ENCODE measurements around the gene MRPS18A.

Gene MRPS18A

DNA sequence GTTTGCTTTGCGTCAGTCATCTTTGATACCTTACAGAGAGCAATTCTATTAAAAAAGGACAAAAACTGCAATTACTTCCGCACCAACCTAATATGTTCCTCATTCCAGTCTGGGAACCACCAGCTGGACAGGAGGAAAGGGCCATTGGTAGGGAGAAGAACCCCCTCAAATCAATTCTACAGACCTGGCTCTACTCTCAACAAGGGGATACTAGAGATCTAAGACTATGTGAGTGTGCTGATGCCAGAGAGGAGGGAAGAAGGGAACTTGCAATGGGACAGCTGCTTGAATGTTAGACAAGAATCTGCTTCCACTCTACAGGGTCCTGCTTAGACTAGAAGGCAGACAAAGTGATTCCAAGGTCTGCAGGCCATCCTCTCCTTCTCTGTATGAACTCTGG lies 13.3 kb downstream of the MRPS18A start:
- H3K4me3 ChIP-seq (ENCODE audit: low read length): no peak overlapping the region
- no peak overlapping the region for H3K9ac ChIP-seq (ENCODE audit: low read depth, low read length)
- H3K4me2 ChIP-seq (ENCODE audit: low read length): no peak overlapping the region

DNA sequence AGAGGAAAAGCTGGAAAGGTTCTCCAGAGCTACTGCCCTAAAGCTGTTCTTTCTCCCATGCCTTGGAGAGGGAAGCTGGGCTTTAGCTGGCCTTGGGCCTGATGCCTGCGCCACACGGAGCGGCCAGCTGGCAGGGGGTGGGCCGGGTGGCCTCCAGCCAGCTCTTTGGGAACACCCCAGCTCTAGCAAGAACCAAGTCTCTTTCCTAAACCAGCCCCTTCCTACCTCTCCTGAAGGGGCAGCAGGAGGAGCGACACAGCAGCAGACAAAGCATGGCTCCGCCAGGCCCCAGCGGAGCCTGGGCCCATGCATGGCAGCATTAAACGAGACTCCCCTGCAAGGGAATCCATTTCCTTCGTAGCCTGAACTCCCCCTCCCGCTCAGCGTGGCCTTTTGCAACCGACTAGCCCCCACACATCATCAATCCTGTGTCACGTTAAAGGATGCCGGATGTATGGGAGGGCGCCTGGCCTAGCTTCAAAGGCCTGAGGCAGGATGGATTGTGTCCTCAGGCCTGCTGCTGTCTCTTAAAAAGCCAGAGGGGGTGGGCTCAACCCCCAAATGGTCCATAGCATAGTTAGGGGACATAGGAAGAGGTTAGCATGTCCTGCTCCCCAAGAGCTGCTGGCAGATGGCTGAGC lies 14.0 kb downstream of the MRPS18A start:
- H3K9me3 ChIP-seq (replicated peaks; ENCODE audit: low read length): no peaks in the 10 kb centered on the region
- no peaks in the 10 kb centered on the region for H3K27me3 ChIP-seq (ENCODE audit: control insufficient read depth, insufficient read depth, low read length)
- H3K36me3 ChIP-seq (ENCODE audit: insufficient read depth, low read length): peaks cover 68% of the 10 kb centered on the region
- no peak overlapping the region for H3K9ac ChIP-seq (ENCODE audit: low read depth, low read length)
- no peak overlapping the region for H3K4me2 ChIP-seq (ENCODE audit: low read length)
- peaks cover 13% of the 10 kb centered on the region for H3K4me1 ChIP-seq (ENCODE audit: control insufficient read depth, insufficient read depth, low read length)
- no peak overlapping the region for H3K4me3 ChIP-seq (ENCODE audit: low read length)

More for the DNA sequence above, 13.3 kb downstream of the MRPS18A start:
- peaks cover 75% of the 10 kb centered on the region for H3K36me3 ChIP-seq (ENCODE audit: insufficient read depth, low read length)
- peaks cover 5% of the 10 kb centered on the region for H3K4me1 ChIP-seq (ENCODE audit: control insufficient read depth, insufficient read depth, low read length)
- no peaks in the 10 kb centered on the region for H3K9me3 ChIP-seq (replicated peaks; ENCODE audit: low read length)
- no peaks in the 10 kb centered on the region for H3K27me3 ChIP-seq (ENCODE audit: control insufficient read depth, insufficient read depth, low read length)

DNA sequence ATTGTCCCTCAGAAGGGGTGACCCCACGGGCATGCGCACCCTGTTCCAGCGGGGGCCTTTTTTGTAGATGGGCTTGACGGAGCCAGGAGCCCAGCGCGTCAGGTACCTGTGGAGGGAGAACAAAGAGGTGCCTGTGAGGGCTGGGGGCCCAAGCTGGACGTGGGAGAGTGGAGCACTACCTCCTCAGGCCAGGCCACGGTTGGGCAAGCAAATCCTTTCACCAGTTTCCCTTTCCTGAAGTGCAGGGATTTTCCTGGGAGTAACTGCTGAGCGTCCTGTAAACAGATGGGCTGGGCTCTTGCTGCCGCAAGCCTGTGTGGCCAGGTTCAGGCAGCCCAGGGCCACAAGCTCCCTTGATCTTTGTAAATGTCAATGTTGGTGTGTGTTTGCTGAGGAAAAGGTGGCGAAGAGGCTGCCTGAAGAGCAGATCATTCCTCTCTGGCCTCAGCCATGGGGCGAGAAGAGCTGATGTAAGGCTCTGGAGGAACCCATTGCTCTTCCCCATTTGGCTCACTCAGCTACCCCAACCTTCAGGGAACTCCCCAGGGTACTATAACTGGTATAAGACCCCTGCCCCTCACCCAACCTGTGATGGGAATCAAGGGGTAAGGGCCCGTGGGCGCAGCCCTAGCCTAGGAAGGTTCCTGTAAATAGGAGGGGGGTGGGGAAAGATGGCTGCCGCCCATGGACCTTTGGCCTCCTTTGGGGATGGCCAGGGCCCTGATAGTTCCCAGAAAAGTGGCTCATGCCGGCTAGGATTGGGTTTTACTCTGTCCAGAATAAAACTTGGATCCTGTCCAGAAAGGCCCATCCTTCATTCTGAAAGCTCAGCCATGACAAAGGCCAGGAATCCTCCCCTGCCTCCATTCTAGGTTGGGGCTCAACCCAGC lies 15.5 kb downstream of the MRPS18A start:
- Histone ChIP-seq H3K9me3 (replicated peaks; ENCODE audit: low read length) (no peaks in the 10 kb centered on the region), H3K4me2 (ENCODE audit: low read length) (no peak overlapping the region), H3K27me3 (ENCODE audit: control insufficient read depth, insufficient read depth, low read length) (no peaks in the 10 kb centered on the region), H3K9ac (ENCODE audit: low read depth, low read length) (no peak overlapping the region), H3K4me3 (ENCODE audit: low read length) (no peak overlapping the region), H3K4me1 (ENCODE audit: control insufficient read depth, insufficient read depth, low read length) (peaks cover 20% of the 10 kb centered on the region), H3K36me3 (ENCODE audit: insufficient read depth, low read length) (peaks cover 53% of the 10 kb centered on the region)

DNA sequence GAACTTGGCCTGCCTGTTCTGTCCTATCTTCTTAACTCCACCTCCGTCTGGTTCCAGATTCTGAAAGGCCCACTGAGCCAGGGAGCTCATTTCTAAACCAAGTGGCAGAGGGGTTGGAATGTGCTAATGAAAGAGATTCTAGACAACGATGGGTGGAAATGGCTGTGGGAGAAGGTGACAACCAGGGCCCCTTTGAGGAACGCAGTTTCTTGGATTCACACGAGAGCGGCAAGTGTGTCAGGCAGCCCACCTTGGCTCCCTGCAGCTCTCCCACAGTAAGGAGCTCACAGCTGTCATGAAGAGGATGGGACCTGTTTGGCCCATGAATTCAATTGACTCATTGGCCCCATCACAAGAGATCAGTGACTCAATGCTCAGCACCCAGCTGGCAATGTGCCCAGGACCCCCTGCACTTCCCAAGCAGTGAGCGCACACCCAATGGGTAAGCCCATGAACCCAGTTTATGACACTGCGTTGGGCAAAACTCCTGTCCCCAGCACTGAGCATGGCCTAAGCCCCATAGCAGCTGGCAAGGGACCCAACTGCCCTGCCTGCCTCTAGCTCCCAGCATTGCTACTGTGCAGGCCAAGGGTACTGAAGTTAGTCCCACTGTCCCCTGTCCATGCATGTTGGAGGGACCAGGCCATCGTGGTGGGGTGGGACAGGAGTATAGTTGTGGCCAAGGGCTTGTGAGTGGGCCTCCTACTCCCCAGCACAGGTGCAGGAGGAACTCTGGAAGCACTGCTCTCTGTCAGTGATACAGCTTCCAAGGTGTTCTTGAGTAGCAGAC lies 16.4 kb downstream of the MRPS18A start:
- Histone ChIP-seq H3K36me3 (ENCODE audit: insufficient read depth, low read length) (peaks cover 45% of the 10 kb centered on the region), H3K9me3 (replicated peaks; ENCODE audit: low read length) (no peaks in the 10 kb centered on the region), H3K9ac (ENCODE audit: low read depth, low read length) (no peak overlapping the region), H3K4me1 (ENCODE audit: control insufficient read depth, insufficient read depth, low read length) (peaks cover 20% of the 10 kb centered on the region), H3K27me3 (ENCODE audit: control insufficient read depth, insufficient read depth, low read length) (peaks cover 3% of the 10 kb centered on the region), H3K4me3 (ENCODE audit: low read length) (no peak overlapping the region), H3K4me2 (ENCODE audit: low read length) (no peak overlapping the region)

DNA sequence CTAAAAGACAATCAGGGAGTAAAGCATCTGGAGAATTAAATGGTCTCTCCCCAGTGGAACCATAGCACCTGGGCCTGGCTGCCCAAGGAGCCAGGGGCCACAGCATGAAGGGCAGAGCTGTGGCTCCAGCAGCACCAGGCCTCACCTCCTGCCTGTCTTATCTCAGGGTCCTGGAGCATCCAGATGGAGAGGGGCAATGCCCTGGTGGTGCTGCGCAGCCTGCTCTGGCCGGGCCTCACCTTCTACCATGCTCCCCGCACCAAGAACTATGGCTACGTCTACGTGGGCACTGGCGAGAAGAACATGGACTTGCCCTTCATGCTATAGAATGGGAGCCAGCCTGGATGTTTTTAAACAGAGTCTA lies 17.0 kb downstream of the MRPS18A start:
- peaks cover 42% of the 10 kb centered on the region for H3K36me3 ChIP-seq (ENCODE audit: insufficient read depth, low read length)
- H3K4me2 ChIP-seq (ENCODE audit: low read length): no peak overlapping the region
- H3K9ac ChIP-seq (ENCODE audit: low read depth, low read length): no peak overlapping the region
- peaks cover 20% of the 10 kb centered on the region for H3K4me1 ChIP-seq (ENCODE audit: control insufficient read depth, insufficient read depth, low read length)
- no peaks in the 10 kb centered on the region for H3K9me3 ChIP-seq (replicated peaks; ENCODE audit: low read length)
- no peak overlapping the region for H3K4me3 ChIP-seq (ENCODE audit: low read length)
- peaks cover 4% of the 10 kb centered on the region for H3K27me3 ChIP-seq (ENCODE audit: control insufficient read depth, insufficient read depth, low read length)

DNA sequence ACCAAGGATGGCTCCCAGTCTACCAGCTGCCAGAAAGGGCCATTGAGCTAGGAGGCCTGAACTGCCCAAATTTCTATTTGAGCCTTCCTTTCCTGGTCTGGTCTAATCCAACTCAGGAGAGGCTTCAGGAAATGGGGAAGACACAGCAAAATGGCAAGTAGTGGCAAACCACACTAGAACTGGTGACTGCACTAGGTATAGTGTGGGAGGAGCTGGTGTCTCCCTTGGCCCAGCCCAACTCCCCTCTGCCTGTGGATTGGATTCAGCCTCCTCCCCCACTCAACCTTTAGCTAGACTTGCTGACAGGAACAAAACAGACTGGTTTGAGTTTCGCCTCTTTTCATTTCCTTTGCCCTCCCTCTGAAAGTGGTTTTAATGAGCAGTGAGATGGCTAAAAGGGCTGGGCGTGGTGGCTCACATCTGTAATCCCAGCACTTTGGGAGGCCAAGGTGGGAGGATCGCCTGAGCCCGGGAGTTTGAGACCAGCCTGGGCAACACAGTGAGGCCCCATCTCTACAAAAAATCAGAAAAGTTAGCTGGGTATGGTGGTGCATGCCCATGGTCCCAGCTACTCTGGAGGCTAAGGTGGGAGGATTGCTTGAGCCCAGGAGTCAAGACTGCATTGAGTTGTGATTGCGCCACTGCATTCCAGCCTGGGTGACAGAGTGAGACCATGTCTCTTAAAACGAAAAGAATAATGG lies 17.5 kb downstream of the MRPS18A start:
- Histone ChIP-seq H3K4me3 (ENCODE audit: low read length) (no peak overlapping the region), H3K4me2 (ENCODE audit: low read length) (no peak overlapping the region), H3K27me3 (ENCODE audit: control insufficient read depth, insufficient read depth, low read length) (peaks cover 4% of the 10 kb centered on the region), H3K9me3 (replicated peaks; ENCODE audit: low read length) (no peaks in the 10 kb centered on the region), H3K4me1 (ENCODE audit: control insufficient read depth, insufficient read depth, low read length) (peaks cover 25% of the 10 kb centered on the region), H3K9ac (ENCODE audit: low read depth, low read length) (no peak overlapping the region), H3K36me3 (ENCODE audit: insufficient read depth, low read length) (peaks cover 36% of the 10 kb centered on the region)

DNA sequence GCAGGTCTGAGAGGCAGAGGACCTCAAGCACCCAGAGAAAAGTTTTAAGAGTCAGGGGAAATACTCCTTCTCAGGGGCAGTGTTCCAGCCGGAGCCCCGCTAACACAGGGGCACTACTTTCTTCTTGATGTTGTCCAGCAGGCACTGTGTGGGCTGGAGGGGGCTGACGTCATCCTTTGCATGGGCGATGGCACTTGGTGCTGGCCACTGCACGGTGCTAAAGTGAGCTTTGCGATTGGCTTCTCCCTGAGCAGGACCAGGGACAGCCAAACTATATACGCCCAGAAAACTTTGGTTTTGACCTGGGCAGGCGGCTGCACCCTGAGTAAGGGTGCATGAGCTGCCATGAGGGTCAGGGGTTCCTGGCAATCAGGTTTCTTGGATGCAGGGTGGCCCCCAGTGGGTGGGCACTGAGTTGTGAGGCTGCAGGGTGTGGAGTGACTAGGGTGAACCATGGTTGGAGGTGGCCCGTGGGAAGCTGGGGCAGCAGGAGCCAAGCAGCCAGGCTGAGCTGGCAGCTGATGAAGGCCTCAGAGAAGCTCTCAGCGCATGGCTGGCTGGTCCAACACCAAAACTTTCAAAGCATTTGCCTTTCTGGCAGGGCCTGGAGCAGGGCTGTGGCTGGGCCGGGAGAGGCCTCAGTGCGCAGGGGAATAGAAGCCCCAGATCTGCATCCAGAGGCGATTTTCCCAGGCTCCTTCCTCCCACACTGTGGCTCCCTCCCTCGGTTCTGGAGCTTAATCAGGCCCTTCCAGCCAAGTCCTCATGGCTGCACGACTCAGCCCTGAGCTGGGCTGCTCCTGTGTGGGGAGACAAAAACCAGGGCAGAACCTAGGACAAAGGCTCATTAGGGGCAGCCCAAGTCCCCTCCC lies 18.3 kb downstream of the MRPS18A start:
- peak overlapping the region; percentile 32 for H3K4me2 ChIP-seq (ENCODE audit: low read length)
- no peak overlapping the region for H3K9ac ChIP-seq (ENCODE audit: low read depth, low read length)
- H3K9me3 ChIP-seq (replicated peaks; ENCODE audit: low read length): no peaks in the 10 kb centered on the region
- H3K36me3 ChIP-seq (ENCODE audit: insufficient read depth, low read length): peaks cover 29% of the 10 kb centered on the region
- peaks cover 28% of the 10 kb centered on the region for H3K4me1 ChIP-seq (ENCODE audit: control insufficient read depth, insufficient read depth, low read length)
- H3K27me3 ChIP-seq (ENCODE audit: control insufficient read depth, insufficient read depth, low read length): peaks cover 4% of the 10 kb centered on the region
- no peak overlapping the region for H3K4me3 ChIP-seq (ENCODE audit: low read length)

DNA sequence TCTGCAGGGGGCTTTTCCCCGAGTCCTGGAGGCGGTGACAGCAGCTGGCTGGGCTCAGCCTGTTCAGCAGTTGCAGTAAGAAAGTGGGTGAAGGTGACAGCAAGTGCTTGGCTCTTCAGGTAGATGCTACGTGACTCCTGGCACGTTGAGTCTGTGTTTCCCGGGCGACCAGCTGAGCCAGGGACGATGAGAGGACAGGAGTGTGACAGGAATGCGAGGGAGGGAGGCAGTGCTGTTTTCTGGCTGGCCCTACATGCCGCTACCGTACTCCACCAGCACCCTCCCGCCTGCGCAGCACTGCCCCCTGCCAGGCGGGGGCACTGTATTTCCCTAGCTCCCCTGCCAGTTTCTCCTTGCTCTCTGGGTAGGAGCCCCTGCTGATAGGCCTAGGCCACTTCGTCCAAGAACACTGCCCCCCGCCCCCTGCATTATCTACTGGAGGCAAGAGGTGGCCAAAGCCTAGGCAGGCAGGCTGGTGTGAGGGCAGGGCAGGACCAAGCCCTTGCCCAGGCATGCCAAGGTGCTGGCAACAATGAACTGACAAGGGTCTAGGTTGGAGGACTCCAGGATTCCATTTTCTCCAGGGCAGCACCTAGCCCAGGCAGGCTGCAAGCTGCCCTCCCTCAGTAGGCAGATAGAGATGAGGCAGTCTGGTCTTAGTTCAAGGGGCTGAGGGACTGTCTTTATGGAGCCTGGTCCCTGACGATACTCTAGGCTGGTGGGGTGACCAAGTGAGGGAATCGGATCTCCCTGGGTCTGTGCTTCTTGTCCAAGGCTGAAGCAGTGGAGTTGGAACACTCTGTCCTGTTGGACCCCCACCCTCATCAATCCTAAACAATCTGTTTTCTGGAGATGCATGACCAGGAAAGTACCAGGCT lies 19.2 kb downstream of the MRPS18A start:
- Histone ChIP-seq H3K27me3 (ENCODE audit: control insufficient read depth, insufficient read depth, low read length) (peaks cover 4% of the 10 kb centered on the region), H3K9ac (ENCODE audit: low read depth, low read length) (no peak overlapping the region), H3K4me3 (ENCODE audit: low read length) (no peak overlapping the region), H3K4me1 (ENCODE audit: control insufficient read depth, insufficient read depth, low read length) (peaks cover 28% of the 10 kb centered on the region), H3K36me3 (ENCODE audit: insufficient read depth, low read length) (peaks cover 20% of the 10 kb centered on the region), H3K9me3 (replicated peaks; ENCODE audit: low read length) (no peaks in the 10 kb centered on the region), H3K4me2 (ENCODE audit: low read length) (peak overlapping the region; percentile 32)

DNA sequence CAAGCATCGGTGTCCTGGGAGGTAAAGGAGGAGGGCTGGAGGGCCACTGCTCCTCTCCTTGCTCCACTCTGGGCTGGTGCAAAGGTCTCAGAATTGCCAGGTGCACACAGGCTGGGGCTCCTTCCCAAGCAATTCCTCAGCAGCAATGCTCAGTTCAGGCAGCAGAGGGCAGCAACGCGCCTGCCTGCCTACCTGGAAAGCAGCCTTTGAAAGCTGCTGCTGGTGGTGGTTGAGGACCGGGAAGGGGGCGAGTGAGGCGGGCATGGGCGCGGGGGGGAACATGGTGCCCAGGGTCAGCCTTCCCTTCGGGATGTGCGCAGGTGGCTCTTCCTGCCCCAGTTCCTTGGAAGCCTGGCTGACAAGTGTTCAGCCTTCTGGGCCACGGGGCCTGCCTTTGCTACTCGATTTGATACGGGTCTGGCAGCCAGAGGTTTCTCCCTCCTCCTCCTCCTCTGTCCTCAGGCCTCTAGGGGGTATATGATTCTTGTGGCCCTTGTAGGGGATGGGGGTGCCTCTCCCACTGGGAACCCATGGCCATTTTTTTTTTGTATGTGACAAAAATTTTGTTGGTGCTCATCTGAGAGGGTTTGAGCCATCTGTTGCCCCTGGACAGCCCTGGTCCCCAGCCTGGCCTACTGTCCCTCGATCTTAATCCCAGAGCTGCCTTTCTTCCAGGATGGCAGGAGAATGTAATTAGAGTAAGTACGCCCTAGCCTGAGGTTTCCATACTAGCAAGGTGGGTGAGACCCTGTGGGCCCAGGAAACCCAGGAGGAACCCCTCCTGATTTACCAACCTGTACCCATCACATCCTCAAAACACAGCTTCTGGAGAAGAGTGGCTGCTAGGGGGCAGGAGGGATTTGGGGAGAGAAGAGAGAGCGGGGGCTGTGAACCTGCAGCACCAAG lies 20.1 kb downstream of the MRPS18A start:
- Histone ChIP-seq H3K36me3 (ENCODE audit: insufficient read depth, low read length) (peaks cover 18% of the 10 kb centered on the region), H3K4me1 (ENCODE audit: control insufficient read depth, insufficient read depth, low read length) (peaks cover 28% of the 10 kb centered on the region), H3K27me3 (ENCODE audit: control insufficient read depth, insufficient read depth, low read length) (peaks cover 4% of the 10 kb centered on the region), H3K4me2 (ENCODE audit: low read length) (peak overlapping the region; percentile 53), H3K4me3 (ENCODE audit: low read length) (no peak overlapping the region), H3K9ac (ENCODE audit: low read depth, low read length) (no peak overlapping the region), H3K9me3 (replicated peaks; ENCODE audit: low read length) (no peaks in the 10 kb centered on the region)
